Measurements from ENCODE around the gene EIF3D.
"Not testable (repeated sequence)": the region's sequence is repeated elsewhere in the genome, so short reads cannot be mapped to it uniquely, and the experiment has no call there.

The EIF3D gene

DNA sequence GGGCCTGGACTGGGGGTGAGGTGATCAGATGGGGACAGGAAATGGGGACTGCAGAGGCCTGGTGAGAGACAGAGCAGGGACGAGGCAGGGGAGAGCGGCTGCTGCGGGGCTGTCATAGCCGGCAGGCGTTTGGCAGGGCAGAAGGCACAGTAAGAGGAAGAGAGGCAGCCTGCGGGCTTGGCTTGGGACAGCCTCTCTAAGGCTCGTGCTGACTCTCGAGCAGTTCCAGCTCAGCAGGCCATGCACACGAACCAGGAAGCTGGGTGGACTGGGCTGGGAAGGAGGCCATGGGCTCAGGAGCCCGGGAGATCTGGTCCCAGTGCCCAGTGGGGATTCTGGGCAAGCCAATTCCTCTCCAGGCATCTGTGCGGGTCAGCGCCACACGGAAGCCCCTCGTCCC, 19.6 kb upstream of the EIF3D start:
- DNase-seq = no peak

GRCh38 chr22:36546932-36547331, 18.0 kb upstream of the EIF3D start:
- DNase-seq = no peak

DNA sequence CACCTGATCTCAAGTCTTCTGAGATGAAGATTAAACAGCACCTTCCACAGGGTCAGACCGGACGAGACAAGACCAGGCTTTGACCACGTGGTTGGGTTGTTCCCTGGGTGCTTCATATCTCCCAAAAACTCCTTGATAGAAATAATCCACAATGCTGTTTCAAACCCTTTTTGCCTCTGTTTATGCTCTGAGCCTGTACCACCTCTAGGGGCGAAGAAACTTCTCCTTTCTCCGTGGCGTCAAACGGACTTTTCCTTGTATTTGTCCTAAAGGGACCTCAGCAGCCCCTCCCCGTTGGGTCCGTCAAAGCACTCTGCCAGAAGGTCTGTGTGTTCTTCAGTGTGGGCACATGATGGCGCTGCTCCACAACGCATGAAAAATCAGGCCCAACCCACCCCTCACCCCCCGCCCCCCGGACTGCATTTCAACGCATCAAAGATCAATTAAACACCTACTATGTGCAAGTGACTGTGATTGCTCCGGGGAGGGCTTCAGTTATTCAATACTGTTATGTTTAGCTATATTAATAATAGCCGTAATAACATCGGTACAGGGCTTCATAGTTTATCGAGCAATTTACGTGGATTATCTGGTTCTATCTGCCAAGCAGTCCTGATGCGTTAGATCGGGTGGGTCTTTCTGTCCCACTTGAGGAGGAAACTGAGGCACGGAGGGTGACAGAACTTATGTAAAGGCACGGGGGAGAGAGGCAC, 17.3 kb upstream of the EIF3D start:
- no peak for DNase-seq

DNA sequence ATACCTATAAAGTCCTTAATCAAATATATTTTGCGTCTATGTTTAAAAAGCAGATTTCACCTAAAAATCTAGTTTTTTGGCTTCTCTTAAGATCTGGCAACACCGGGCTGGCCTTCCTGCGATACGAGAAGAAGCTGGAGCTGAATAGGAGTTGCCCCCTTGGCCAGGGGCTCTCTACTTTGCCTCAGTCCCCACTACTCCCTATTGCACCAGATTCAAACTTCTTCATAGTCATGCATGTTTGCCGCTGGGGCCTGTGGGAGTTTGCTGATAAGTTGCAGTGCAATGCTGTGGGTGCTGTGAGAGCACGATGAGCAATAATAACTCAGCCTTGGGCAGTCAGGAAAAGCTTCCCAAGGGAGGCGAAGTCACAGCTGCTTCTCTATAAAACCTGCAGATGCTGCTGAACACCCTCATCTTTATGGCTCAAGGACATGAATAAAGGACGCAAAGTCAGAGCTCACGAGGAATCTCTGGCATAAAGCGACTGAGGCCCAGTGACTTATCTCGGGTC, 15.2 kb upstream of the EIF3D start:
- DNase-seq = no peak

GRCh38 chr22:36541831-36542411, 13.0 kb upstream of the EIF3D start:
- no peak for DNase-seq

DNA sequence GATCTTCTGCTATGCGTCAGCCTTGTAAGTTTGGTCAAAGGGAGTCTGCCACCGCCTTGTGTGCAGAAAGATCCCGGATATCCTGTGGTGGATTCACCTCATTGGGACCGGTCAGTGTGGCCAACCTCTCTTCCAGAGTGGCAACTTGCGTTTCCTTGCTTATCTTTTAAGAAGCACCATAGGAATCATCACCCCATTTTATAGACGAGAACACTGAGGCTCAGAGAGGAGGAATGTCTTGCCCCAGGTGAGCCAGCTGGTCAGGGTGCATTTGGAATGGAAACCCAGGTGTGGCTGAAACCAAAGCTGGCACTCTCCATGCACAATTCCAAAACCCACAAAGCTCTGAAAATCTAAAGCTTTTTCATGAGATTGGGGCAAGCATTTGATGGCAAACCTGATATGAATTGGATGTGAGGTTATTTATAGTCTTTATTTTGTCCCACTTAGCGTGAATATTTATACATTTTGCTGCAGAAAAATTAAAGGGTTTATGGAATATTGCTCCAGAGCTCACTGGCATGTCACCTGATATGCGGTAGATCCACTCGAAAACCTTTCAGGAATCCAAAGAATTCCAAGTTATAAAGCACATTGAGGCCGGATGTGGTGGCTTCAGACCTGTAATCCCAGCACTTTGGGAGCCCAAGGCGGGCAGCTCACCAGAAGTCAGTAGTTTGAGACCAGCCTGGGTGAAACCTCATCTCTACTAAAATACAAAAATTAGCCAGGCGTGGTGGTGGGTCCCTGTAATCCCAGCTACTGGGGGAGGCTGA, 12.1 kb upstream of the EIF3D start:
- no peak for DNase-seq

- DNase-seq = no peak
These were observed 9.6 kb upstream of the EIF3D start for GRCh38 chr22:36538529-36538928.

DNA sequence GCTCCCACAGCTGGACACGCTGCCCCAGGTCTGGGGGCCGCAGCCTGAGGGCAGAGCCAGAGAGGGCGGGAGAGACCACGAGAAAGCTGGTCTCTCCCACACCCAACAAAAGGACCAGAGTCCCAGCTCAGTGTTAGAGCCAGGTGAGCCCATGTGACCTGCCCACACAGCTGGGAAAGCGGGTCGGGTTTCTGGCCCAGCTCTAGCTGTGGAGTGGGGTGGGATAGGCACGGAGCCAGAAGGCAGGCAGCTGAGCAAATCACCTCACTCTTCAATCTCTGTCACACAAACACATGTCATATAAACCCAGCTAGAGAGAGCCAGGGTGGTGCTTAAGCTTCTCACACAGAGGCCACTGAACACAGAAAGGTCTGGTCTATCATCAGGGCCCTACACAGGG, 7.8 kb upstream of the EIF3D start:
- DNase-seq = no peak

GRCh38 chr22:36533320-36533719, 4.4 kb upstream of the EIF3D start:
- DNase-seq = not testable (repeated sequence)

- DNase-seq = no peak
These were observed 3.5 kb upstream of the EIF3D start for GRCh38 chr22:36532466-36532865.

DNA sequence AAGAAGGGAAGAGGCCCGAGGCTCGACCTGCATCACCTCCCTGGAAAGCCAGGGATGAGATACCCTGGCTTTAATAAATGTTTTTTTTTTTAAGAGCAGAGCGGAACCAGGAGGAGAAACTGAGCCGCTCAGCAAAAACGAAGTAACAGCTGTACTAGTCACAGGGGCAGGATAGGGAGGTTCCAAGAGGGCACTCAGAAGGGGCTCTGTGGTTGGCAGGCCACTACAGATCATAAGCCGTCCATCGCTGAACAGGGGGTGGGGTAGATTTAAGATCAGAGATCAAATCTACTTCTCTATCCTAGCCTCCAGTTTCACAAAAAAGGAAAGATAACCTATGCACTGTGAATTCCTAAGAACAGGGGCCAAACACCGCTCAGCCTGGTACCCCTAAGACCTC, 625 bp downstream of the EIF3D start:
- DNase-seq = no peak

- no peak for DNase-seq
These were observed 6.3 kb downstream of the EIF3D start for GRCh38 chr22:36522662-36523061.

DNA sequence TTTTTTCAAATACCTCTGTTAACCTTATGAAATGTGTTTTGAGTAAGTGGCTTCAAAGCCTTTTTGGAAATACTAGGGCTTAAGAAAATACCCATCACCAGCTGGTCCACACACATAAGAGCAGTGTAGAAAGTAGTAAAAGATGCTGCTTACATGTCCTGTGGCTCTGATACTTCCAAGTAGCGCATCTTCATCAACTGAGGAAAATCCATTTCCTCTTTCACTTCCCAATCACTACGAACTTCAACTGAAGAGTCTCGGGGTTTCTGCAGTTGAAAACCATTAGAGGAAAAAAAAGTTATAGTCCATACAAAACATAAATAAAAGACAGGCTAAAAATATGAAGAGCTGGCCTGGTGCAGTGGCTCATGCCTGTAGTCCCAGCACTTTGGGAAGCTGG, 8.5 kb downstream of the EIF3D start:
- DNase-seq = no peak

DNA sequence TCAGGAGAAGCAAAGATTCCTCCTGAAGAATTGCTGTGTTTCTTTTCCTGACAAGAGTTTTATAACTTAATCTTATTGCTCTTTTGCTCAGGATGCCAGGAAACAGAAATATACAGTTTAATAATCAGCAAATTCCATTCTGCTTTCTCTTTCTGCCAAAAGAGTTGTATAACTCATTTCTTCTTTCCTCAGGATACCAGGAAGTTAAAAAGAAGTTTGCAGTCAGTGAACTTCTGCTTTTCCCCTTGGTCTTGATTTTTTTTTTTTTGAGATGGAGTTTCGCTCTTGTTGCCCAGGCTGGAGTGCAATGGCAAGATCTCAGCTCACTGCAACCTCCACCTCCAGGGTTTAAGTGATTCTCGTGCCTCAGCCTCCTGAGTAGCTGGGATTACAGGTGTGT, 9.1 kb downstream of the EIF3D start:
- DNase-seq = not testable (repeated sequence)

- DNase-seq = no peak
These were observed 14.2 kb downstream of the EIF3D start for GRCh38 chr22:36514766-36515165.

GRCh38 chr22:36512991-36513390, 16.0 kb downstream of the EIF3D start:
- no peak for DNase-seq

GRCh38 chr22:36512333-36512732, 16.6 kb downstream of the EIF3D start:
- DNase-seq = no peak

- no peak for DNase-seq
These were observed 17.7 kb downstream of the EIF3D start for GRCh38 chr22:36510966-36511881.

- DNase-seq = no peak
These were observed 18.6 kb downstream of the EIF3D start for GRCh38 chr22:36510384-36510783.

- no peak for DNase-seq
These were observed 21.4 kb downstream of the EIF3D start for GRCh38 chr22:36507518-36508010.

GRCh38 chr22:36506637-36507517, 22.1 kb downstream of the EIF3D start, which contains the start of gene FOXRED2:
TSS of gene FOXRED2 (minus strand) at chr22:36507040. CDS start at chr22:36506422, 618 bp downstream.
- DNase-seq = peak in 1 of 2 experiments; percentile 15
